Measurements from ENCODE around the gene TENT4A. TPM values are rescaled to one million over a fixed set of nuclear protein-coding genes. Genes with fewer than 3 reads are reported as not detected.

Gene TENT4A
- total and polyA plus RNA-seq, 2 of the 13 experiments (the other 11 are each of a cell fraction or from before 2014, with no cell fraction given) = 6.3 to 13.3 TPM

GRCh38 chr5:6734243-6734700, 21.0 kb downstream of the TENT4A start:
- H3K27ac ChIP-seq (ENCODE audit: extremely low read length, insufficient read depth, low read length) = no peak overlapping the region
- H3K79me2 ChIP-seq (ENCODE audit: insufficient read depth, low read length) = peaks cover 75% of the 10 kb centered on the region
- TF ChIP-seq ATM (IDR thresholded peaks at IDR 0.05; ENCODE audit: borderline replicate concordance) = no peak
- TF ChIP-seq AGO2 (optimal IDR thresholded peaks at IDR 0.05; ENCODE audit: low read depth, low read length) = peak; percentile 39
- TF ChIP-seq MYNN (CRISPR knock-in tag; IDR thresholded peaks at IDR 0.05; ENCODE audit: low read depth) = no peak
- TF ChIP-seq POLR2AphosphoS5 (IDR thresholded peaks at IDR 0.05; ENCODE audit: low read depth, low read length) = no peak
- no peak for TF ChIP-seq BORCS8-MEF2B (CRISPR knock-in tag; IDR thresholded peaks at IDR 0.05)
- no peaks in the 10 kb centered on the region for H3K27me3 ChIP-seq (ENCODE audit: control insufficient read depth in 1 of 2, insufficient read depth in 2 of 2, low read length in 2 of 2)
- H4K20me1 ChIP-seq (ENCODE audit: insufficient read depth, low read length) = peaks cover 39% of the 10 kb centered on the region
- no peak overlapping the region for H2AFZ ChIP-seq (ENCODE audit: low read length)
- peaks cover 41% of the 10 kb centered on the region for H3K4me1 ChIP-seq (ENCODE audit: insufficient read depth, low read length)
- in situ Hi-C loops (cut with HindIII; ENCODE audit: extremely low pct_ligation_motif_present, low pct_unique_long_range_greater_than_20kb) = loop anchor here (25.0 kb wide), 1 partner anchor 347 kb away; the partner anchor contains the start of gene MED10
- 97% methylated on average over 6 of the region's 11 CpGs for WGBS (ENCODE audit: low lambda C conversion rate)
- intact Hi-C loops (cut with micrococcal nuclease; ENCODE audit: unreplicated experiment) = loop anchor here (5.0 kb wide), 1 partner anchor 102 kb away; the partner anchor contains the start of genes NSUN2 and SRD5A1
- no peak overlapping the region for H3K4me2 ChIP-seq (ENCODE audit: low read depth, low read length)
- H3K9me3 ChIP-seq (ENCODE audit: low read length) = no peaks in the 10 kb centered on the region
- FAIRE-seq (no peak), ATAC-seq (no peak), DNase-seq (ENCODE audit: low spot score) (no peak)
- BruUV-seq (replicated peaks) = no TSS peak
- peaks cover 14 to 55% of the 10 kb centered on the region in 2 experiments for H3K36me3 ChIP-seq (replicated peaks in 1 of 2; ENCODE audit: control insufficient read depth in 1 of 2, insufficient read depth in 2 of 2, low read length in 2 of 2)
- ChIA-PET CTCF (ENCODE audit: low intra/inter-chr PET ratio, low total read pairs) (no interaction called here), POLR2A (no interaction called here)
- no peak overlapping the region for H3K9ac ChIP-seq (ENCODE audit: insufficient read depth, low read depth, low read length)
- no peak overlapping the region for H3K4me3 ChIP-seq (replicated peaks in 1 of 3; ENCODE audit: insufficient read depth in 1 of 3, low read depth in 2 of 3, low read length in 3 of 3)

- Histone ChIP-seq H3K9ac (ENCODE audit: insufficient read depth, low read depth, low read length) (no peak overlapping the region), H3K27me3 (ENCODE audit: control insufficient read depth in 1 of 2, insufficient read depth in 2 of 2, low read length in 2 of 2) (no peaks in the 10 kb centered on the region), H3K36me3 (replicated peaks in 1 of 2; ENCODE audit: control insufficient read depth in 1 of 2, insufficient read depth in 2 of 2, low read length in 2 of 2) (peaks cover 18 to 57% of the 10 kb centered on the region in 2 experiments), H3K4me1 (ENCODE audit: insufficient read depth, low read length) (peaks cover 36% of the 10 kb centered on the region), H3K79me2 (ENCODE audit: insufficient read depth, low read length) (peaks cover 70% of the 10 kb centered on the region), H2AFZ (ENCODE audit: low read length) (no peak overlapping the region), H3K9me3 (ENCODE audit: low read length) (no peaks in the 10 kb centered on the region), H3K4me3 (replicated peaks in 1 of 3; ENCODE audit: insufficient read depth in 1 of 3, low read depth in 2 of 3, low read length in 3 of 3) (no peak overlapping the region), H4K20me1 (ENCODE audit: insufficient read depth, low read length) (peaks cover 35% of the 10 kb centered on the region), H3K27ac (ENCODE audit: extremely low read length, insufficient read depth, low read length) (no peak overlapping the region), H3K4me2 (ENCODE audit: low read depth, low read length) (no peak overlapping the region)
- ChIA-PET POLR2A (no interaction called here), CTCF (ENCODE audit: low intra/inter-chr PET ratio, low total read pairs) (no interaction called here)
- in situ Hi-C loops (cut with HindIII; ENCODE audit: extremely low pct_ligation_motif_present, low pct_unique_long_range_greater_than_20kb) = loop anchor here (25.0 kb wide), 1 partner anchor 347 kb away; the partner anchor contains the start of gene MED10
- no peak for DNase-seq (ENCODE audit: low spot score)
- ATAC-seq = no peak
- FAIRE-seq = no peak
- 92% methylated on average over 5 of the region's 5 CpGs for WGBS (ENCODE audit: low lambda C conversion rate)
- intact Hi-C loops (cut with micrococcal nuclease; ENCODE audit: unreplicated experiment) = loop anchor here (5.0 kb wide), 1 partner anchor 102 kb away; the partner anchor contains the start of genes NSUN2 and SRD5A1
- no TSS peak for BruUV-seq (replicated peaks)
- TF ChIP-seq POGZ (CRISPR knock-in tag; IDR thresholded peaks at IDR 0.05) (no peak), ZNF224 (CRISPR knock-in tag; IDR thresholded peaks at IDR 0.05) (no peak), E2F2 (CRISPR knock-in tag; IDR thresholded peaks at IDR 0.05; ENCODE audit: borderline replicate concordance) (no peak), SKI (IDR thresholded peaks at IDR 0.05; ENCODE audit: partially characterized antibody) (no peak), MTF2 (CRISPR knock-in tag; IDR thresholded peaks at IDR 0.05; ENCODE audit: borderline replicate concordance) (no peak), ZNF263 (CRISPR knock-in tag; IDR thresholded peaks at IDR 0.05) (no peak)
- TF ChIP-seq, protein P1, sequence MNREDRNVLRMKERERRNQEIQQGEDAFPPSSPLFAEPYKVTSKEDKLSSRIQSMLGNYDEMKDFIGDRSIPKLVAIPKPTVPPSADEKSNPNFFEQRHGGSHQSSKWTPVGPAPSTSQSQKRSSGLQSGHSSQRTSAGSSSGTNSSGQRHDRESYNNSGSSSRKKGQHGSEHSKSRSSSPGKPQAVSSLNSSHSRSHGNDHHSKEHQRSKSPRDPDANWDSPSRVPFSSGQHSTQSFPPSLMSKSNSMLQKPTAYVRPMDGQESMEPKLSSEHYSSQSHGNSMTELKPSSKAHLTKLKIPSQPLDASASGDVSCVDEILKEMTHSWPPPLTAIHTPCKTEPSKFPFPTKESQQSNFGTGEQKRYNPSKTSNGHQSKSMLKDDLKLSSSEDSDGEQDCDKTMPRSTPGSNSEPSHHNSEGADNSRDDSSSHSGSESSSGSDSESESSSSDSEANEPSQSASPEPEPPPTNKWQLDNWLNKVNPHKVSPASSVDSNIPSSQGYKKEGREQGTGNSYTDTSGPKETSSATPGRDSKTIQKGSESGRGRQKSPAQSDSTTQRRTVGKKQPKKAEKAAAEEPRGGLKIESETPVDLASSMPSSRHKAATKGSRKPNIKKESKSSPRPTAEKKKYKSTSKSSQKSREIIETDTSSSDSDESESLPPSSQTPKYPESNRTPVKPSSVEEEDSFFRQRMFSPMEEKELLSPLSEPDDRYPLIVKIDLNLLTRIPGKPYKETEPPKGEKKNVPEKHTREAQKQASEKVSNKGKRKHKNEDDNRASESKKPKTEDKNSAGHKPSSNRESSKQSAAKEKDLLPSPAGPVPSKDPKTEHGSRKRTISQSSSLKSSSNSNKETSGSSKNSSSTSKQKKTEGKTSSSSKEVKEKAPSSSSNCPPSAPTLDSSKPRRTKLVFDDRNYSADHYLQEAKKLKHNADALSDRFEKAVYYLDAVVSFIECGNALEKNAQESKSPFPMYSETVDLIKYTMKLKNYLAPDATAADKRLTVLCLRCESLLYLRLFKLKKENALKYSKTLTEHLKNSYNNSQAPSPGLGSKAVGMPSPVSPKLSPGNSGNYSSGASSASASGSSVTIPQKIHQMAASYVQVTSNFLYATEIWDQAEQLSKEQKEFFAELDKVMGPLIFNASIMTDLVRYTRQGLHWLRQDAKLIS (CRISPR knock-in tag; IDR thresholded peaks at IDR 0.05) = no peak
Observed at GRCh38 chr5:6734781-6735180, 21.5 kb downstream of the TENT4A start.

All from HepG2 (cell line).